ENCODE data around the gene SLC16A13.
"Not testable (repeated sequence)": the region's sequence is repeated elsewhere in the genome, so short reads cannot be mapped to it uniquely, and the experiment has no call there.

The SLC16A13 gene

GRCh38 chr17:7058831-7059447, 23.1 kb downstream of the SLC16A13 start:
- no peak for FAIRE-seq
- no peak for DNase-seq (ENCODE audit: insufficient read length, low spot score)

- FAIRE-seq (no peak), DNase-seq (ENCODE audit: insufficient read length, low spot score) (no peak)
These were observed 24.5 kb downstream of the SLC16A13 start for GRCh38 chr17:7060165-7060891.

GRCh38 chr17:7063518-7064094, 27.8 kb downstream of the SLC16A13 start:
- DNase-seq (ENCODE audit: insufficient read length, low spot score) (no peak), FAIRE-seq (no peak)

- DNase-seq (ENCODE audit: insufficient read length, low spot score) (no peak), FAIRE-seq (no peak)
These were observed 28.4 kb downstream of the SLC16A13 start for GRCh38 chr17:7064261-7064660.

- no peak for FAIRE-seq
- no peak for DNase-seq (ENCODE audit: insufficient read length, low spot score)
These were observed 31.4 kb downstream of the SLC16A13 start for GRCh38 chr17:7067198-7067597.

GRCh38 chr17:7068268-7068667, 32.5 kb downstream of the SLC16A13 start:
- FAIRE-seq (no peak), DNase-seq (ENCODE audit: insufficient read length, low spot score) (no peak)

- DNase-seq (ENCODE audit: insufficient read length, low spot score): no peak
- no peak for FAIRE-seq
These were observed 34.9 kb downstream of the SLC16A13 start for GRCh38 chr17:7070712-7071111.

- FAIRE-seq: no peak
- DNase-seq (ENCODE audit: insufficient read length, low spot score): no peak
These were observed 36.6 kb downstream of the SLC16A13 start for GRCh38 chr17:7072406-7072805.

- DNase-seq (ENCODE audit: insufficient read length, low spot score): no peak
- no peak for FAIRE-seq
These were observed 39.1 kb downstream of the SLC16A13 start for GRCh38 chr17:7074931-7075330.

GRCh38 chr17:7077911-7078546, 42.2 kb downstream of the SLC16A13 start:
- DNase-seq (ENCODE audit: insufficient read length, low spot score) (no peak), FAIRE-seq (no peak)

- DNase-seq (ENCODE audit: insufficient read length, low spot score) (no peak), FAIRE-seq (no peak)
These were observed 42.9 kb downstream of the SLC16A13 start for GRCh38 chr17:7078711-7079110.

GRCh38 chr17:7079581-7080455, 44.0 kb downstream of the SLC16A13 start, which contains the start of gene CLEC10A:
TSS of gene CLEC10A (minus strand) at chr17:7080251. CDS start at chr17:7078812, 1,439 bp downstream.
- DNase-seq (ENCODE audit: insufficient read length, low spot score): no peak
- no peak for FAIRE-seq

- no peak for FAIRE-seq
- no peak for DNase-seq (ENCODE audit: insufficient read length, low spot score)
These were observed 44.7 kb downstream of the SLC16A13 start for GRCh38 chr17:7080456-7081041.

GRCh38 chr17:7081341-7082062, 45.7 kb downstream of the SLC16A13 start:
- DNase-seq (ENCODE audit: insufficient read length, low spot score): no peak
- no peak for FAIRE-seq

- DNase-seq (ENCODE audit: insufficient read length, low spot score) (no peak), FAIRE-seq (no peak)
These were observed 47.8 kb downstream of the SLC16A13 start for GRCh38 chr17:7083592-7083991.

GRCh38 chr17:7084088-7084487, 48.3 kb downstream of the SLC16A13 start:
- FAIRE-seq (no peak), DNase-seq (ENCODE audit: insufficient read length, low spot score) (no peak)

GRCh38 chr17:7088442-7088841, 52.6 kb downstream of the SLC16A13 start:
- FAIRE-seq; DNase-seq (ENCODE audit: insufficient read length, low spot score): not testable (repeated sequence)

- not testable (repeated sequence) for DNase-seq (ENCODE audit: insufficient read length, low spot score); FAIRE-seq
These were observed 53.8 kb downstream of the SLC16A13 start for GRCh38 chr17:7089570-7089969.

Data from GM19239 (cell line).